Uterus (tissue), 2 donors: Measurements from ENCODE around the gene CDC25A.

Source experiments
- CTCF ChIP-seq, 4 experiments: fragments of 200-600 bp in 2 of 4; fragments of 450-650 bp in 2 of 4; sonication (generic) in 2 of 4; IDR thresholded peaks; one replicate each; pipeline ENCODE4 v1.5.1; 2016 to 2019; ENCODE audit warnings: antibody characterized with exemption in 4 of 4, mild to moderate bottlenecking in 2 of 4, moderate library complexity in 1 of 4
- POLR2A ChIP-seq, 2 donors: fragments of 450-650 bp; IDR thresholded peaks; one replicate each; pipeline ENCODE4 v1.6.1; 2016; ENCODE audit warnings: antibody characterized with exemption in 2 of 2, mild to moderate bottlenecking in 1 of 2, moderate library complexity in 1 of 2

- TF ChIP-seq CTCF (IDR thresholded peaks at IDR 0.05) (no peak), POLR2A (IDR thresholded peaks at IDR 0.05) (no peak)
Observed at GRCh38 chr3:48135552-48136495, 52.4 kb downstream of the CDC25A start.
